HepG2 (cell line): ENCODE data around the gene HES2.

ENCODE experiments used
- BRCA1 ChIP-seq: sonication (generic); formaldehyde crosslinking; IDR thresholded peaks from 2 replicates; pipeline ENCODE4 v1.4.0; 2020; ENCODE audit warnings: missing genetic modification reagents
- ELF1 ChIP-seq: sonication (generic); formaldehyde crosslinking; IDR thresholded peaks from 2 replicates; pipeline ENCODE4 v1.4.0; 2020; ENCODE audit warnings: missing genetic modification reagents
- HDAC2 ChIP-seq: sonication (generic); formaldehyde crosslinking; IDR thresholded peaks from 2 replicates; pipeline ENCODE4 v1.4.0; 2020; ENCODE audit warnings: missing genetic modification reagents
- MTF1 ChIP-seq: sonication (generic); formaldehyde crosslinking; IDR thresholded peaks from 2 replicates; pipeline ENCODE4 v1.5.0; 2020; ENCODE audit warnings: missing genetic modification reagents
- POLR2A ChIP-seq, 2 experiments: IDR thresholded peaks; 2 replicates each; pipeline ENCODE4 v1.6.1; 2011; ENCODE audit warnings: low read depth in 2 of 2, low read length in 2 of 2, mild to moderate bottlenecking in 1 of 2, moderate library complexity in 1 of 2; ENCODE audit not compliant: insufficient read depth in 1 of 2
- POLR2AphosphoS5 ChIP-seq: IDR thresholded peaks from 2 replicates; pipeline ENCODE4 v1.6.1; 2012; ENCODE audit warnings: low read depth, low read length
- SMC3 ChIP-seq: IDR thresholded peaks from 2 replicates; pipeline ENCODE4 v1.6.1; 2011; ENCODE audit warnings: low read length, improper control_type of control experiment
- ZNF10 ChIP-seq: sonication (generic); formaldehyde crosslinking; IDR thresholded peaks from 2 replicates; pipeline ENCODE4 v1.4.0; 2020; ENCODE audit warnings: mild to moderate bottlenecking, low read depth, missing genetic modification reagents, borderline replicate concordance
- ZNF772 ChIP-seq: sonication (generic); formaldehyde crosslinking; IDR thresholded peaks from 2 replicates; pipeline ENCODE4 v1.5.0; 2020; ENCODE audit warnings: mild to moderate bottlenecking, missing genetic modification reagents
- TF ChIP-seq, protein P1 (sequence below), 2 experiments: fragments of 450-650 bp in 1 of 2; sonication (generic) in 1 of 2; formaldehyde crosslinking; IDR thresholded peaks; 2 replicates each; pipeline versions ENCODE4 v1.5.0 to v1.8.0; 2020 to 2022; ENCODE audit warnings: mild to moderate bottlenecking in 1 of 2, missing genetic modification reagents in 1 of 2
- TF ChIP-seq, protein P2 (sequence below): sonication (generic); formaldehyde crosslinking; IDR thresholded peaks from 2 replicates; pipeline ENCODE4 v1.5.0; 2020; ENCODE audit warnings: mild to moderate bottlenecking, missing genetic modification reagents, moderate library complexity
- TF ChIP-seq, protein P3 (sequence below): fragments of 450-650 bp; IDR thresholded peaks from 2 replicates; pipeline ENCODE4 v1.6.1; 2016
- TF ChIP-seq, protein P4 (sequence below): sonication (generic); formaldehyde crosslinking; IDR thresholded peaks from 2 replicates; pipeline ENCODE4 v1.4.0; 2020; ENCODE audit warnings: missing genetic modification reagents

- no peak for TF ChIP-seq POLR2AphosphoS5
- no peak for TF ChIP-seq POLR2A (IDR thresholded peaks at IDR 0.05; ENCODE audit: insufficient read depth in 1 of 2, low read depth in 2 of 2, low read length in 2 of 2)
- no peak for TF ChIP-seq ZNF772
- no peak for TF ChIP-seq ZNF10 (CRISPR knock-in tag)
- no peak for TF ChIP-seq SMC3
- TF ChIP-seq, protein P1, sequence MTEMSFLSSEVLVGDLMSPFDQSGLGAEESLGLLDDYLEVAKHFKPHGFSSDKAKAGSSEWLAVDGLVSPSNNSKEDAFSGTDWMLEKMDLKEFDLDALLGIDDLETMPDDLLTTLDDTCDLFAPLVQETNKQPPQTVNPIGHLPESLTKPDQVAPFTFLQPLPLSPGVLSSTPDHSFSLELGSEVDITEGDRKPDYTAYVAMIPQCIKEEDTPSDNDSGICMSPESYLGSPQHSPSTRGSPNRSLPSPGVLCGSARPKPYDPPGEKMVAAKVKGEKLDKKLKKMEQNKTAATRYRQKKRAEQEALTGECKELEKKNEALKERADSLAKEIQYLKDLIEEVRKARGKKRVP (CRISPR knock-in tag; IDR thresholded peaks at IDR 0.05): no peak
- TF ChIP-seq, protein P2, sequence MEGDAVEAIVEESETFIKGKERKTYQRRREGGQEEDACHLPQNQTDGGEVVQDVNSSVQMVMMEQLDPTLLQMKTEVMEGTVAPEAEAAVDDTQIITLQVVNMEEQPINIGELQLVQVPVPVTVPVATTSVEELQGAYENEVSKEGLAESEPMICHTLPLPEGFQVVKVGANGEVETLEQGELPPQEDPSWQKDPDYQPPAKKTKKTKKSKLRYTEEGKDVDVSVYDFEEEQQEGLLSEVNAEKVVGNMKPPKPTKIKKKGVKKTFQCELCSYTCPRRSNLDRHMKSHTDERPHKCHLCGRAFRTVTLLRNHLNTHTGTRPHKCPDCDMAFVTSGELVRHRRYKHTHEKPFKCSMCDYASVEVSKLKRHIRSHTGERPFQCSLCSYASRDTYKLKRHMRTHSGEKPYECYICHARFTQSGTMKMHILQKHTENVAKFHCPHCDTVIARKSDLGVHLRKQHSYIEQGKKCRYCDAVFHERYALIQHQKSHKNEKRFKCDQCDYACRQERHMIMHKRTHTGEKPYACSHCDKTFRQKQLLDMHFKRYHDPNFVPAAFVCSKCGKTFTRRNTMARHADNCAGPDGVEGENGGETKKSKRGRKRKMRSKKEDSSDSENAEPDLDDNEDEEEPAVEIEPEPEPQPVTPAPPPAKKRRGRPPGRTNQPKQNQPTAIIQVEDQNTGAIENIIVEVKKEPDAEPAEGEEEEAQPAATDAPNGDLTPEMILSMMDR (CRISPR knock-in tag): no peak
- TF ChIP-seq, protein P3, sequence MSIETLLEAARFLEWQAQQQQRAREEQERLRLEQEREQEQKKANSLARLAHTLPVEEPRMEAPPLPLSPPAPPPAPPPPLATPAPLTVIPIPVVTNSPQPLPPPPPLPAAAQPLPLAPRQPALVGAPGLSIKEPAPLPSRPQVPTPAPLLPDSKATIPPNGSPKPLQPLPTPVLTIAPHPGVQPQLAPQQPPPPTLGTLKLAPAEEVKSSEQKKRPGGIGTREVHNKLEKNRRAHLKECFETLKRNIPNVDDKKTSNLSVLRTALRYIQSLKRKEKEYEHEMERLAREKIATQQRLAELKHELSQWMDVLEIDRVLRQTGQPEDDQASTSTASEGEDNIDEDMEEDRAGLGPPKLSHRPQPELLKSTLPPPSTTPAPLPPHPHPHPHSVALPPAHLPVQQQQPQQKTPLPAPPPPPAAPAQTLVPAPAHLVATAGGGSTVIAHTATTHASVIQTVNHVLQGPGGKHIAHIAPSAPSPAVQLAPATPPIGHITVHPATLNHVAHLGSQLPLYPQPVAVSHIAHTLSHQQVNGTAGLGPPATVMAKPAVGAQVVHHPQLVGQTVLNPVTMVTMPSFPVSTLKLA: no peak
- no peak for TF ChIP-seq MTF1 (CRISPR knock-in tag)
- no peak for TF ChIP-seq ELF1
- no peak for TF ChIP-seq BRCA1 (CRISPR knock-in tag)
- TF ChIP-seq, protein P4, sequence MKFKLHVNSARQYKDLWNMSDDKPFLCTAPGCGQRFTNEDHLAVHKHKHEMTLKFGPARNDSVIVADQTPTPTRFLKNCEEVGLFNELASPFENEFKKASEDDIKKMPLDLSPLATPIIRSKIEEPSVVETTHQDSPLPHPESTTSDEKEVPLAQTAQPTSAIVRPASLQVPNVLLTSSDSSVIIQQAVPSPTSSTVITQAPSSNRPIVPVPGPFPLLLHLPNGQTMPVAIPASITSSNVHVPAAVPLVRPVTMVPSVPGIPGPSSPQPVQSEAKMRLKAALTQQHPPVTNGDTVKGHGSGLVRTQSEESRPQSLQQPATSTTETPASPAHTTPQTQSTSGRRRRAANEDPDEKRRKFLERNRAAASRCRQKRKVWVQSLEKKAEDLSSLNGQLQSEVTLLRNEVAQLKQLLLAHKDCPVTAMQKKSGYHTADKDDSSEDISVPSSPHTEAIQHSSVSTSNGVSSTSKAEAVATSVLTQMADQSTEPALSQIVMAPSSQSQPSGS (CRISPR knock-in tag): no peak
- TF ChIP-seq HDAC2 (CRISPR knock-in tag): no peak
Measured at GRCh38 chr1:6419804-6420453, at the start of gene HES2.
